Stimulated activated CD8-positive, alpha-beta memory T cell treated with anti-CD3 and anti-CD28 coated beads, Interleukin-7, amount 100 ng/mL, for 4 hours (primary cell): ENCODE results near the gene PCARE.
"Not testable (repeated sequence)": the region's sequence is repeated elsewhere in the genome, so short reads cannot be mapped to it uniquely, and the experiment has no call there.

ENCODE experiments used
- DNase-seq, 2 donors: peaks; one replicate each; pipeline ENCODE4 v3.0.0-alpha.2; 2020; ENCODE audit warnings: low read depth in 2 of 2

PCARE gene

GRCh38 chr2:29096969-29097368, 22.6 kb upstream of the PCARE start:
- DNase-seq: no peak

GRCh38 chr2:29090311-29090710, 16.0 kb upstream of the PCARE start:
- DNase-seq: not testable (repeated sequence)

GRCh38 chr2:29084554-29084953, 10.2 kb upstream of the PCARE start:
- DNase-seq: no peak

- DNase-seq: no peak
These were observed 8.6 kb upstream of the PCARE start for GRCh38 chr2:29082804-29083495.

- DNase-seq: no peak
These were observed 6.8 kb upstream of the PCARE start for GRCh38 chr2:29080886-29081743.

- DNase-seq: no peak
These were observed 5.6 kb upstream of the PCARE start for GRCh38 chr2:29079887-29080286.

- no peak for DNase-seq
These were observed 1.8 kb upstream of the PCARE start for GRCh38 chr2:29075894-29076705.

GRCh38 chr2:29073933-29074332, 390 bp downstream of the PCARE start:
- no peak for DNase-seq

GRCh38 chr2:29072971-29073725, 1.2 kb downstream of the PCARE start:
- no peak for DNase-seq

- no peak for DNase-seq
These were observed 2.1 kb downstream of the PCARE start for GRCh38 chr2:29072251-29072650.

GRCh38 chr2:29071032-29071975, 3.0 kb downstream of the PCARE start:
- DNase-seq: no peak

- DNase-seq: no peak
These were observed 3.8 kb downstream of the PCARE start for GRCh38 chr2:29070526-29070925.

GRCh38 chr2:29068513-29068912, 5.8 kb downstream of the PCARE start:
- DNase-seq: no peak

GRCh38 chr2:29066997-29067605, 7.2 kb downstream of the PCARE start:
- no peak for DNase-seq

GRCh38 chr2:29066271-29066860, 8.0 kb downstream of the PCARE start:
- DNase-seq: no peak

- DNase-seq: no peak
These were observed 9.1 kb downstream of the PCARE start for GRCh38 chr2:29065068-29065811.

- DNase-seq: no peak
These were observed 9.6 kb downstream of the PCARE start for GRCh38 chr2:29064746-29065067.

- DNase-seq: no peak
These were observed 10.0 kb downstream of the PCARE start for GRCh38 chr2:29064346-29064715.
